GM12878 (cell line): ENCODE measurements around the gene LRP4. TPM values are rescaled to one million over a fixed set of nuclear protein-coding genes. Genes with fewer than 3 reads are reported as not detected.

ENCODE experiments used
- ATAC-seq: fragments of 200-7000 bp; cut with Tn5 transposase; 3 replicates; pipeline ENCODE4 v1.9.1; 2020; ENCODE audit warnings: mild to moderate bottlenecking, moderate library complexity
- BruUV-seq: library from RNA; stranded (reverse); fragments of 400-500 nt; replicated peaks from 2 replicates; lab custom pipeline; 2021; lab: Mats Ljungman, UMichigan
- CTCF ChIA-PET: fragments of 300-600 bp; sonication (Branson Sonifier 250); formaldehyde crosslinking; extraction: SDS; loops from one replicate; lab custom pipeline; 2021; ENCODE audit warnings: inconsistent platforms; lab: Yijun Ruan, JAX
- POLR2A ChIA-PET: fragments of 350-600 bp; formaldehyde crosslinking; extraction: SDS; loops from one replicate; lab custom pipeline; 2021; ENCODE audit warnings: inconsistent platforms; lab: Charles Lee
- RAD21 ChIA-PET: fragments of 300-600 bp; sonication (Branson Sonifier 250); formaldehyde crosslinking; loops from one replicate; lab custom pipeline; 2023; ENCODE audit warnings: antibody characterized with exemption; ENCODE audit not compliant: unreplicated experiment; lab: Charles Lee
- SMC1A ChIA-PET: fragments of 300-600 bp; sonication (Branson Sonifier 250); formaldehyde crosslinking; loops from one replicate; lab custom pipeline; 2023; ENCODE audit not compliant: unreplicated experiment, uncharacterized antibody; lab: Charles Lee
- DNase-seq: peaks from one replicate; pipeline ENCODE4 v3.0.0-alpha.2; 2011; ENCODE audit warnings: low read depth, low spot score
- FAIRE-seq: peaks from 3 replicates; lab custom pipeline; 2011; peaks lifted over from hg19 to GRCh38; lab: Jason Lieb, UNC
- H2AFZ ChIP-seq: 2 replicates; pipeline ENCODE4 v1.6.0; 2011; ENCODE audit warnings: low read depth, low read length, control low read depth; ENCODE audit not compliant: control insufficient read depth
- H3K27ac ChIP-seq: 2 replicates; pipeline ENCODE4 v1.5.1; 2011; ENCODE audit warnings: control low read depth; ENCODE audit not compliant: control insufficient read depth, insufficient read depth
- H3K27me3 ChIP-seq, 2 experiments: replicated peaks in 1 of 2; 2 replicates each; pipeline versions ENCODE4 v1.6.0 to v1.6.1; 2011; ENCODE audit warnings: low read length in 1 of 2; ENCODE audit not compliant: control insufficient read depth in 2 of 2, insufficient read depth in 2 of 2
- H3K36me3 ChIP-seq, 2 experiments: 2 replicates each; pipeline ENCODE4 v1.5.1; 2011; ENCODE audit warnings: low read length in 1 of 2; ENCODE audit not compliant: control insufficient read depth in 2 of 2, insufficient read depth in 2 of 2
- H3K4me1 ChIP-seq: 2 replicates; pipeline ENCODE4 v1.6.1; 2011; ENCODE audit warnings: mild to moderate bottlenecking, low read length, moderate library complexity, mixed read lengths; ENCODE audit not compliant: control insufficient read depth, insufficient read depth
- H3K4me2 ChIP-seq: 2 replicates; pipeline ENCODE4 v1.6.0; 2011; ENCODE audit warnings: control low read depth; ENCODE audit not compliant: control insufficient read depth, insufficient read depth
- H3K4me3 ChIP-seq: fragments of 200-600 bp; sonication (generic); 2 replicates; pipeline ENCODE4 v1.5.1; 2016
- H3K79me2 ChIP-seq: 2 replicates; pipeline ENCODE4 v1.6.0; 2011; ENCODE audit warnings: low read length; ENCODE audit not compliant: control insufficient read depth, insufficient read depth
- H3K9ac ChIP-seq: 2 replicates; pipeline ENCODE4 v1.8.0; 2011; ENCODE audit warnings: low read length, control low read depth, mixed read lengths; ENCODE audit not compliant: control insufficient read depth, insufficient read depth
- H3K9me3 ChIP-seq: replicated peaks from 3 replicates; pipeline ENCODE4 v1.5.1; 2011; ENCODE audit warnings: mild to moderate bottlenecking, low read length; ENCODE audit not compliant: control insufficient read depth, insufficient read depth
- H4K20me1 ChIP-seq: 2 replicates; pipeline ENCODE4 v1.6.0; 2011; ENCODE audit not compliant: control insufficient read depth, insufficient read depth
- ATF2 ChIP-seq: IDR thresholded peaks from 2 replicates; pipeline ENCODE4 v1.6.1; 2012; ENCODE audit warnings: low read length, inconsistent platforms
- BMI1 ChIP-seq: fragments of 450-650 bp; IDR thresholded peaks from 2 replicates; pipeline ENCODE4 v1.6.1; 2016; ENCODE audit warnings: mild to moderate bottlenecking, moderate library complexity, borderline replicate concordance
- CBX5 ChIP-seq: sonication (generic); IDR thresholded peaks from 2 replicates; pipeline ENCODE4 v1.6.1; 2016; ENCODE audit warnings: low read depth, moderate library complexity, mild to moderate bottlenecking, inconsistent platforms
- CHD2 ChIP-seq: IDR thresholded peaks from 2 replicates; pipeline ENCODE4 v1.6.1; 2011; ENCODE audit warnings: low read depth, low read length, improper control_type of control experiment, borderline replicate concordance
- CUX1 ChIP-seq: IDR thresholded peaks from 2 replicates; pipeline ENCODE4 v1.6.1; 2012; ENCODE audit warnings: improper control_type of control experiment, low read depth, low read length; ENCODE audit not compliant: insufficient replicate concordance
- EED ChIP-seq: sonication (generic); IDR thresholded peaks from 2 replicates; pipeline ENCODE4 v1.6.1; 2016; ENCODE audit warnings: antibody characterized with exemption, low read depth
- GATAD2B ChIP-seq: fragments of 450-650 bp; conservative IDR thresholded peaks from 2 replicates; pipeline ENCODE4 v1.6.1; 2017; ENCODE audit warnings: low read depth, mild to moderate bottlenecking, moderate library complexity
- KAT2A ChIP-seq: conservative IDR thresholded peaks from 2 replicates; pipeline ENCODE4 v1.6.1; 2011; ENCODE audit warnings: low read depth, low read length; ENCODE audit not compliant: control insufficient read depth
- KDM1A ChIP-seq: fragments of 200-600 bp; sonication (generic); IDR thresholded peaks from 2 replicates; pipeline ENCODE4 v1.6.1; 2016; ENCODE audit warnings: borderline replicate concordance
- MEF2A ChIP-seq: IDR thresholded peaks from 2 replicates; pipeline ENCODE4 v1.6.1; 2011; ENCODE audit warnings: low read depth, mild to moderate bottlenecking, low read length, moderate library complexity; ENCODE audit not compliant: insufficient read depth
- MTA3 ChIP-seq: IDR thresholded peaks from 2 replicates; pipeline ENCODE4 v1.6.1; 2012; ENCODE audit warnings: low read length, inconsistent platforms, borderline replicate concordance
- MYB ChIP-seq: fragments of 150-350 bp; IDR thresholded peaks from 2 replicates; pipeline ENCODE4 v1.6.1; 2014; ENCODE audit warnings: mild to moderate bottlenecking, low read depth, low read length, borderline replicate concordance
- MYC ChIP-seq: IDR thresholded peaks from 2 replicates; pipeline ENCODE4 v1.6.1; 2011; ENCODE audit warnings: mild to moderate bottlenecking, low read length, moderate library complexity, inconsistent platforms; ENCODE audit not compliant: insufficient read depth, insufficient replicate concordance, insufficient read length, severe bottlenecking
- POLR2AphosphoS2 ChIP-seq: IDR thresholded peaks from 2 replicates; pipeline ENCODE4 v1.6.1; 2011; ENCODE audit warnings: low read depth, mild to moderate bottlenecking, low read length, improper control_type of control experiment, moderate library complexity
- RAD51 ChIP-seq: fragments of 450-650 bp; IDR thresholded peaks from 2 replicates; pipeline ENCODE4 v1.6.1; 2016; ENCODE audit warnings: moderate library complexity, mild to moderate bottlenecking, inconsistent platforms
- RUNX3 ChIP-seq: IDR thresholded peaks from 2 replicates; pipeline ENCODE4 v1.6.1; 2012; ENCODE audit warnings: low read length, inconsistent platforms
- TCF12 ChIP-seq: IDR thresholded peaks from 2 replicates; pipeline ENCODE4 v1.6.1; 2011; ENCODE audit warnings: low read depth, mild to moderate bottlenecking, low read length
- USF1 ChIP-seq: IDR thresholded peaks from 2 replicates; pipeline ENCODE4 v1.6.1; 2011; ENCODE audit warnings: borderline replicate concordance, low read depth, mild to moderate bottlenecking, moderate library complexity, mixed read lengths, low read length; ENCODE audit not compliant: insufficient read depth; ENCODE audit errors: extremely low read length
- WGBS: methylation state at CpG from one replicate; pipeline ENCODE4 v1.1.6; 2016; ENCODE audit warnings: low lambda C conversion rate; ENCODE audit not compliant: insufficient replicate concordance, insufficient coverage; ENCODE audit errors: missing lambda C conversion rate; 5-methylcytosine and 5-hydroxymethylcytosine counted together
- in situ Hi-C: fragments of 300-500 bp; cut with MboI; formaldehyde crosslinking; loops from 9 replicates; pipeline ENCODE4 v1.14.3; 2018; ENCODE audit warnings: mixed read lengths
- intact Hi-C: fragments of 100-400 bp; cut with micrococcal nuclease; formaldehyde crosslinking; loops from one replicate; pipeline ENCODE4 v1.14.2; 2022; ENCODE audit not compliant: unreplicated experiment
- polyA plus RNA-seq, 11 experiments: library from polyadenylated mRNA; depleted of rRNA in 4 of 11; unstranded in 6 of 11; stranded (reverse) in 5 of 11; fragments of >200 nt; fragmentation: Nextera tagmentation in 4 of 11; fragmentation: Illumina TruSeq in 1 of 11; extraction: Ambion mirVana in 4 of 11; extraction: Trizol in 1 of 11; gene quantifications; 1 replicate in 1 of 11; 2 replicates in 10 of 11; pipeline versions ENCODE4 v1.2.1 to v1.2.3, GENCODE V29; 2011 to 2016; ENCODE audit warnings: inconsistent platforms in 2 of 11, missing spikeins in 2 of 11, low read depth in 1 of 11
- total RNA-seq, 4 experiments: library from RNA; depleted of rRNA in 3 of 4; stranded (reverse); fragments of >200 nt in 3 of 4; fragmentation: Illumina TruSeq in 1 of 4; extraction: Trizol in 1 of 4; gene quantifications; 2 replicates each; pipeline versions ENCODE4 v1.2.1 to v1.2.3, GENCODE V29; 2013 to 2021

Gene LRP4
- total and polyA plus RNA-seq, 10 of the 15 experiments (the other 5 are each of a cell fraction or from before 2014, with no cell fraction given) = under 0.01 to 0.06 (median 0.03) TPM; not detected in 6

- Histone ChIP-seq H3K36me3 (no peaks in the 10 kb centered on the region; a peak in 1 of 4 replicates), H3K9ac (no peak overlapping the region), H3K79me2 (no peaks in the 10 kb centered on the region), H3K9me3 (no peaks in the 10 kb centered on the region; the same call in 2 of the 3 replicates), H3K27ac (no peak overlapping the region), H3K4me2 (no peak overlapping the region), H3K4me3 (no peak overlapping the region), H3K4me1 (no peaks in the 10 kb centered on the region), H2AFZ (no peak overlapping the region), H3K27me3 (no peaks in the 10 kb centered on the region), H4K20me1 (no peaks in the 10 kb centered on the region)
- no peak for DNase-seq
- intact Hi-C loops = no loop called here
- POLR2A ChIA-PET = interaction anchor here (0.6 kb wide), 1 partner anchor 268 kb away, joined by 4 read pairs; no protein-coding TSS in a partner anchor
- SMC1A ChIA-PET = no interaction called here
- TF ChIP-seq CHD2 (no peak), KDM1A (no peak), GATAD2B (no peak), MYB (no peak), KAT2A (no peak), ATF2 (no peak), TCF12 (no peak), MYC (no peak), POLR2AphosphoS2 (no peak), BMI1 (no peak), MEF2A (no peak), MTA3 (no peak), CUX1 (no peak), CBX5 (no peak), RAD51 (no peak), USF1 (no peak), RUNX3 (no peak), EED (no peak)
- 82% methylated on average over 2 of the region's 2 CpGs for WGBS
- FAIRE-seq = no peak
- no peak for ATAC-seq
- in situ Hi-C loops = no loop called here
- CTCF ChIA-PET = no interaction called here
- no TSS peak for BruUV-seq
- RAD21 ChIA-PET = no interaction called here
Measured at GRCh38 chr11:46961041-46961440, 42.7 kb upstream of the LRP4 start.
